GM18951 (cell line): ENCODE data around the gene SLC35B1.

Experiments used
- POLR2A ChIP-seq: IDR thresholded peaks from 4 replicates; pipeline ENCODE4 v1.6.1; 2011; ENCODE audit warnings: mild to moderate bottlenecking; ENCODE audit not compliant: insufficient read length, insufficient read depth; ENCODE audit errors: extremely low read depth
- in situ Hi-C: fragments of 300-500 bp; cut with MboI; formaldehyde crosslinking; loops from one replicate; pipeline ENCODE4 v1.12.0; 2022; ENCODE audit warnings: low sequenced_read_pairs, mixed read lengths, inconsistent platforms; ENCODE audit not compliant: unreplicated experiment

Gene SLC35B1

GRCh38 chr17:49659661-49660382, 47.9 kb downstream of the SLC35B1 start:
- in situ Hi-C loops: no loop called here
- TF ChIP-seq POLR2A: no peak

- in situ Hi-C loops: no loop called here
- no peak for TF ChIP-seq POLR2A
Measured at GRCh38 chr17:49656247-49656646, 51.5 kb downstream of the SLC35B1 start.
